Smooth muscle cell of the brain vasculature (primary cell): ENCODE measurements around the gene DPM1.
"Not testable (repeated sequence)": the region's sequence is repeated elsewhere in the genome, so short reads cannot be mapped to it uniquely, and the experiment has no call there.

Experiments
- DNase-seq: peaks from one replicate; pipeline ENCODE4 v3.0.0-alpha.2; 2012; ENCODE audit warnings: low read depth, low spot score

DPM1 gene

GRCh38 chr20:50980071-50980681, 21.8 kb upstream of the DPM1 start:
- peak; percentile 45 for DNase-seq

- DNase-seq, result not testable (repeated sequence)
Observed at GRCh38 chr20:50978533-50978932, 20.2 kb upstream of the DPM1 start.

GRCh38 chr20:50977066-50978021, 19.0 kb upstream of the DPM1 start:
- DNase-seq, result no peak

GRCh38 chr20:50975701-50976330, 17.5 kb upstream of the DPM1 start:
- no peak for DNase-seq

- no peak for DNase-seq
Observed at GRCh38 chr20:50969912-50970311, 11.6 kb upstream of the DPM1 start.

GRCh38 chr20:50969435-50969834, 11.1 kb upstream of the DPM1 start:
- DNase-seq, result no peak

GRCh38 chr20:50968289-50968688, 10.0 kb upstream of the DPM1 start:
- DNase-seq, result no peak

GRCh38 chr20:50967586-50967985, 9.3 kb upstream of the DPM1 start:
- DNase-seq, result no peak

- DNase-seq, result no peak
Observed at GRCh38 chr20:50959543-50960126, 1.3 kb upstream of the DPM1 start.

GRCh38 chr20:50958615-50959542, 547 bp upstream of the DPM1 start, which contains the start of gene MOCS3:
TSS of gene MOCS3 (plus strand) at chr20:50958818. CDS start at chr20:50958843, 25 bp downstream.
- peak; percentile 79 for DNase-seq

GRCh38 chr20:50957276-50957675, 1.1 kb downstream of the DPM1 start:
- no peak for DNase-seq

GRCh38 chr20:50953821-50954220, 4.5 kb downstream of the DPM1 start:
- DNase-seq, result no peak

- no peak for DNase-seq
Observed at GRCh38 chr20:50953196-50953595, 5.1 kb downstream of the DPM1 start.

- no peak for DNase-seq
Observed at GRCh38 chr20:50948132-50948785, 10.1 kb downstream of the DPM1 start.

GRCh38 chr20:50943069-50943468, 15.3 kb downstream of the DPM1 start:
- no peak for DNase-seq

GRCh38 chr20:50933589-50933988, 24.7 kb downstream of the DPM1 start:
- no peak for DNase-seq

GRCh38 chr20:50932691-50933280, 25.5 kb downstream of the DPM1 start:
- no peak for DNase-seq

GRCh38 chr20:50932016-50932485, 26.3 kb downstream of the DPM1 start:
- no peak for DNase-seq

- DNase-seq, result peak; percentile 79
Observed at GRCh38 chr20:50931306-50932015, 26.9 kb downstream of the DPM1 start, which contains the start of gene ADNP. TSS of gene ADNP (minus strand) at chr20:50931437. CDS start at chr20:50903996, 27,441 bp downstream.
